Measurements from ENCODE around the gene SOAT1.
"Not testable (repeated sequence)": the region's sequence is repeated elsewhere in the genome, so short reads cannot be mapped to it uniquely, and the experiment has no call there.

The SOAT1 gene

GRCh38 chr1:179353546-179353945 is 59.9 kb downstream of the SOAT1 start:
- no peak for DNase-seq (ENCODE audit: low spot score)

- not testable (repeated sequence) for DNase-seq (ENCODE audit: low spot score)
Measured at GRCh38 chr1:179361631-179362030, 68.0 kb downstream of the SOAT1 start.

GRCh38 chr1:179365342-179366092 is 71.9 kb downstream of the SOAT1 start, which contains the start of gene AXDND1:
AXDND1 (plus strand) TSS chr1:179365971; CDS start chr1:179366510, 539 bp downstream.
- peak; percentile 89 for DNase-seq (ENCODE audit: low spot score)

GRCh38 chr1:179366093-179366800 is 72.7 kb downstream of the SOAT1 start:
- DNase-seq (ENCODE audit: low spot score), result no peak

- peak; percentile 74 for DNase-seq (ENCODE audit: low spot score)
Measured at GRCh38 chr1:179369751-179370341, 76.2 kb downstream of the SOAT1 start.

- no peak for DNase-seq (ENCODE audit: low spot score)
Measured at GRCh38 chr1:179372160-179372559, 78.6 kb downstream of the SOAT1 start.

GRCh38 chr1:179376223-179376622 is 82.6 kb downstream of the SOAT1 start:
- no peak for DNase-seq (ENCODE audit: low spot score)

- no peak for DNase-seq (ENCODE audit: low spot score)
Measured at GRCh38 chr1:179380299-179380698, 86.7 kb downstream of the SOAT1 start.

GRCh38 chr1:179384027-179384426 is 90.4 kb downstream of the SOAT1 start:
- no peak for DNase-seq (ENCODE audit: low spot score)

- DNase-seq (ENCODE audit: low spot score), result no peak
Measured at GRCh38 chr1:179385510-179385909, 91.9 kb downstream of the SOAT1 start.

- DNase-seq (ENCODE audit: low spot score), result no peak
Measured at GRCh38 chr1:179393721-179394120, 100.1 kb downstream of the SOAT1 start.

- DNase-seq (ENCODE audit: low spot score), result not testable (repeated sequence)
Measured at GRCh38 chr1:179399399-179399798, 105.8 kb downstream of the SOAT1 start.

Data from activated CD4-positive, alpha-beta T cell treated with anti-CD3 and anti-CD28 coated beads, Interleukin-2, Interleukin-4, amounts not matched to agents 100 ng/mL and 50 ng/mL, durations not matched to agents 16 hours and 8 hours (primary cell).